Coronary artery (tissue), 2 donors: ENCODE measurements around the gene SLC6A12.
"Not testable (repeated sequence)": the region's sequence is repeated elsewhere in the genome, so short reads cannot be mapped to it uniquely, and the experiment has no call there.

Source experiments
- DNase-seq: peaks from one replicate; pipeline ENCODE4 v3.0.0-alpha.2; 2017; ENCODE audit warnings: low spot score
- H3K27ac ChIP-seq, 2 donors: fragments of 200-600 bp; sonication (generic); one replicate each; pipeline ENCODE4 v1.5.1; 2016 to 2019
- H3K4me3 ChIP-seq: fragments of 200-600 bp; sonication (generic); 2 replicates; pipeline ENCODE4 v1.5.1; 2016; ENCODE audit warnings: mild to moderate bottlenecking, moderate library complexity
- CTCF ChIP-seq: fragments of 200-600 bp; sonication (generic); IDR thresholded peaks from one replicate; pipeline ENCODE4 v1.5.1; 2019; ENCODE audit warnings: antibody characterized with exemption

Gene SLC6A12

GRCh38 chr12:191541-191940 lies 22.4 kb downstream of the SLC6A12 start:
- TF ChIP-seq CTCF: no peak
- no peak overlapping the region for H3K4me3 ChIP-seq
- no peak for DNase-seq

GRCh38 chr12:190881-191280 lies 23.1 kb downstream of the SLC6A12 start:
- no peak overlapping the region for H3K27ac ChIP-seq
- DNase-seq: no peak
- H3K4me3 ChIP-seq: no peak overlapping the region
- TF ChIP-seq CTCF: no peak

More at GRCh38 chr12:191541-191940, 22.4 kb downstream of the SLC6A12 start:
- no peak overlapping the region for H3K27ac ChIP-seq

GRCh38 chr12:189622-189962 lies 24.4 kb downstream of the SLC6A12 start:
- DNase-seq: no peak
- peak overlapping the region; percentile 78 for H3K4me3 ChIP-seq
- TF ChIP-seq CTCF: no peak
- no peak overlapping the region for H3K27ac ChIP-seq

- no peak for DNase-seq
Measured at GRCh38 chr12:188910-189621, 24.9 kb downstream of the SLC6A12 start.

GRCh38 chr12:187986-188909 lies 25.7 kb downstream of the SLC6A12 start:
- DNase-seq, H3K27ac ChIP-seq: not testable (repeated sequence)
- peak overlapping the region; percentile 78 for H3K4me3 ChIP-seq

More at GRCh38 chr12:188910-189621, 24.9 kb downstream of the SLC6A12 start:
- peak; percentile 64 for TF ChIP-seq CTCF
- no peak overlapping the region for H3K27ac ChIP-seq
- peak overlapping the region; percentile 78 for H3K4me3 ChIP-seq

GRCh38 chr12:186006-186625 lies 27.8 kb downstream of the SLC6A12 start:
- no peak for TF ChIP-seq CTCF
- H3K27ac ChIP-seq: no peak overlapping the region
- DNase-seq: no peak
- H3K4me3 ChIP-seq: no peak overlapping the region

- no peak overlapping the region for H3K4me3 ChIP-seq
- TF ChIP-seq CTCF: no peak
- H3K27ac ChIP-seq: no peak overlapping the region
- DNase-seq: no peak
Measured at GRCh38 chr12:185576-185955, 28.4 kb downstream of the SLC6A12 start.
